GM21723 (cell line): ENCODE measurements around the gene ADGRD1.
"Not testable (repeated sequence)": the region's sequence is repeated elsewhere in the genome, so short reads cannot be mapped to it uniquely, and the experiment has no call there.

Experiments
- ATAC-seq: cut with Tn5 transposase; IDR thresholded peaks from one replicate; pipeline ENCODE4 v1.9.1; 2021; ENCODE audit warnings: mild to moderate bottlenecking, moderate library complexity; ENCODE audit not compliant: unreplicated experiment

The ADGRD1 gene

GRCh38 chr12:131113568-131114270 lies 160.0 kb downstream of the ADGRD1 start:
- no peak for ATAC-seq

GRCh38 chr12:131114271-131114670 lies 160.6 kb downstream of the ADGRD1 start:
- ATAC-seq: no peak

GRCh38 chr12:131114942-131115584 lies 161.4 kb downstream of the ADGRD1 start:
- no peak for ATAC-seq

- ATAC-seq: no peak
Observed at GRCh38 chr12:131115766-131116467, 162.2 kb downstream of the ADGRD1 start.

GRCh38 chr12:131116468-131117117 lies 162.9 kb downstream of the ADGRD1 start:
- no peak for ATAC-seq

- ATAC-seq: no peak
Observed at GRCh38 chr12:131117438-131118245, 163.9 kb downstream of the ADGRD1 start.

- ATAC-seq: no peak
Observed at GRCh38 chr12:131118371-131118770, 164.7 kb downstream of the ADGRD1 start.

GRCh38 chr12:131119345-131119744 lies 165.6 kb downstream of the ADGRD1 start:
- ATAC-seq: not testable (repeated sequence)

GRCh38 chr12:131119936-131120335 lies 166.2 kb downstream of the ADGRD1 start:
- ATAC-seq: no peak

GRCh38 chr12:131120831-131121271 lies 167.1 kb downstream of the ADGRD1 start:
- no peak for ATAC-seq

- no peak for ATAC-seq
Observed at GRCh38 chr12:131121705-131122405, 168.1 kb downstream of the ADGRD1 start.

GRCh38 chr12:131122631-131123030 lies 168.9 kb downstream of the ADGRD1 start:
- ATAC-seq: no peak

GRCh38 chr12:131123817-131124216 lies 170.1 kb downstream of the ADGRD1 start:
- ATAC-seq: no peak

GRCh38 chr12:131124487-131125280 lies 171.0 kb downstream of the ADGRD1 start:
- no peak for ATAC-seq

GRCh38 chr12:131126662-131127173 lies 173.0 kb downstream of the ADGRD1 start:
- ATAC-seq: no peak

GRCh38 chr12:131128556-131128955 lies 174.8 kb downstream of the ADGRD1 start:
- ATAC-seq: no peak

GRCh38 chr12:131128966-131129619 lies 175.4 kb downstream of the ADGRD1 start:
- ATAC-seq: not testable (repeated sequence)

GRCh38 chr12:131129839-131130238 lies 176.1 kb downstream of the ADGRD1 start:
- no peak for ATAC-seq
